Kidney epithelial cell (primary cell): ENCODE measurements around the gene AFF3. TPM values are rescaled to one million over a fixed set of nuclear protein-coding genes. Genes with fewer than 3 reads are reported as not detected.

Source experiments
- DNase-seq: peaks from one replicate; pipeline ENCODE4 v3.0.0-alpha.2; 2010; ENCODE audit warnings: low read depth
- H3K27me3 ChIP-seq: 2 replicates; pipeline ENCODE4 v1.6.0; 2011; ENCODE audit warnings: low read length; ENCODE audit not compliant: control insufficient read depth, insufficient read depth
- H3K36me3 ChIP-seq: 2 replicates; pipeline ENCODE4 v1.5.1; 2011; ENCODE audit warnings: low read length; ENCODE audit not compliant: control insufficient read depth, insufficient read depth
- H3K4me3 ChIP-seq: 2 replicates; pipeline ENCODE4 v1.5.1; 2011; ENCODE audit warnings: low read depth, mild to moderate bottlenecking, control low read depth, low read length
- CTCF ChIP-seq: IDR thresholded peaks from 2 replicates; pipeline ENCODE4 v1.5.1; 2011; ENCODE audit warnings: mild to moderate bottlenecking, moderate library complexity, low read length, control low read depth, inconsistent platforms; ENCODE audit not compliant: insufficient read depth, poor library complexity, severe bottlenecking
- total RNA-seq: library from RNA; depleted of rRNA; stranded (reverse); fragments of >200 nt; gene quantifications from 2 replicates; pipeline ENCODE4 v1.2.3, GENCODE V29; 2015

AFF3 gene
- total RNA-seq, 1 donor from 2014 or later, result 13.9 TPM

- Histone ChIP-seq H3K4me3 (no peak overlapping the region), H3K27me3 (no peaks in the 10 kb centered on the region), H3K36me3 (no peaks in the 10 kb centered on the region)
- no peak for DNase-seq
- TF ChIP-seq CTCF, result no peak
Measured at GRCh38 chr2:100006516-100006915, 135.9 kb downstream of the AFF3 start.

GRCh38 chr2:100004959-100005387 lies 137.4 kb downstream of the AFF3 start:
- Histone ChIP-seq H3K4me3 (no peak overlapping the region), H3K27me3 (no peaks in the 10 kb centered on the region), H3K36me3 (no peaks in the 10 kb centered on the region)
- no peak for DNase-seq
- no peak for TF ChIP-seq CTCF

GRCh38 chr2:100004348-100004884 lies 138.0 kb downstream of the AFF3 start:
- no peaks in the 10 kb centered on the region for H3K36me3 ChIP-seq

GRCh38 chr2:100002059-100002458 lies 140.3 kb downstream of the AFF3 start:
- no peak for DNase-seq
- Histone ChIP-seq H3K36me3 (no peaks in the 10 kb centered on the region), H3K4me3 (no peak overlapping the region), H3K27me3 (no peaks in the 10 kb centered on the region)
- no peak for TF ChIP-seq CTCF

More at GRCh38 chr2:100004348-100004884, 138.0 kb downstream of the AFF3 start:
- H3K27me3 ChIP-seq, result no peaks in the 10 kb centered on the region
- DNase-seq, result no peak
- no peak overlapping the region for H3K4me3 ChIP-seq
- TF ChIP-seq CTCF, result no peak

GRCh38 chr2:100000915-100001707 lies 141.3 kb downstream of the AFF3 start:
- Histone ChIP-seq H3K4me3 (no peak overlapping the region), H3K27me3 (no peaks in the 10 kb centered on the region)
- no peak for TF ChIP-seq CTCF

More at GRCh38 chr2:100000915-100001707, 141.3 kb downstream of the AFF3 start:
- H3K36me3 ChIP-seq, result no peaks in the 10 kb centered on the region
- DNase-seq, result no peak
